KMS-11 (cell line): ENCODE data around the gene TAF3.

Experiments
- H2AFZ ChIP-seq: fragments of 200-600 bp; sonication (generic); 2 replicates; pipeline ENCODE4 v1.6.1; 2016; ENCODE audit warnings: antibody characterized with exemption, mixed run types, low read depth
- H3K27ac ChIP-seq: fragments of 200-600 bp; sonication (generic); 2 replicates; pipeline ENCODE4 v1.6.1; 2016; ENCODE audit warnings: mild to moderate bottlenecking, mixed run types
- H3K27me3 ChIP-seq: fragments of 200-600 bp; sonication (generic); 2 replicates; pipeline ENCODE4 v1.6.1; 2017; ENCODE audit warnings: mild to moderate bottlenecking, low read depth, mixed run types, moderate library complexity; ENCODE audit not compliant: insufficient read depth
- H3K36me3 ChIP-seq: fragments of 200-600 bp; sonication (generic); 2 replicates; pipeline ENCODE4 v1.6.1; 2017; ENCODE audit warnings: mild to moderate bottlenecking, mixed run types; ENCODE audit not compliant: insufficient read depth
- H3K4me1 ChIP-seq: fragments of 200-600 bp; sonication (generic); 2 replicates; pipeline ENCODE4 v1.6.1; 2016; ENCODE audit warnings: mild to moderate bottlenecking, low read depth, mixed run types; ENCODE audit not compliant: poor library complexity, severe bottlenecking
- H3K4me2 ChIP-seq: fragments of 200-600 bp; sonication (generic); 2 replicates; pipeline ENCODE4 v1.7.0; 2016; ENCODE audit warnings: mild to moderate bottlenecking, mixed run types
- H3K4me3 ChIP-seq: fragments of 200-600 bp; sonication (generic); IDR thresholded peaks from 2 replicates; pipeline ENCODE4 v1.6.1; 2017; ENCODE audit warnings: low read depth, low read length, mixed read lengths; ENCODE audit not compliant: insufficient read depth
- H3K79me2 ChIP-seq: fragments of 200-600 bp; sonication (generic); 2 replicates; pipeline ENCODE4 v1.6.1; 2016; ENCODE audit warnings: low read depth, mixed run types; ENCODE audit not compliant: insufficient read depth
- H3K9ac ChIP-seq: fragments of 200-600 bp; sonication (generic); 2 replicates; pipeline ENCODE4 v1.6.1; 2016; ENCODE audit warnings: mild to moderate bottlenecking, mixed run types
- H4K20me1 ChIP-seq: fragments of 200-600 bp; sonication (generic); 2 replicates; pipeline ENCODE4 v1.6.1; 2016; ENCODE audit warnings: mild to moderate bottlenecking, mixed run types; ENCODE audit not compliant: insufficient read depth
- TF ChIP-seq, protein P1 (sequence below): fragments of 200-600 bp; sonication (generic); conservative IDR thresholded peaks from 2 replicates; pipeline ENCODE4 v1.6.1; 2017; ENCODE audit warnings: low read depth, mild to moderate bottlenecking, antibody characterized with exemption, low read length, moderate library complexity, mixed read lengths

TAF3 gene

GRCh38 chr10:7950981-7951847 lies 132.9 kb downstream of the TAF3 start:
- TF ChIP-seq, protein P1, sequence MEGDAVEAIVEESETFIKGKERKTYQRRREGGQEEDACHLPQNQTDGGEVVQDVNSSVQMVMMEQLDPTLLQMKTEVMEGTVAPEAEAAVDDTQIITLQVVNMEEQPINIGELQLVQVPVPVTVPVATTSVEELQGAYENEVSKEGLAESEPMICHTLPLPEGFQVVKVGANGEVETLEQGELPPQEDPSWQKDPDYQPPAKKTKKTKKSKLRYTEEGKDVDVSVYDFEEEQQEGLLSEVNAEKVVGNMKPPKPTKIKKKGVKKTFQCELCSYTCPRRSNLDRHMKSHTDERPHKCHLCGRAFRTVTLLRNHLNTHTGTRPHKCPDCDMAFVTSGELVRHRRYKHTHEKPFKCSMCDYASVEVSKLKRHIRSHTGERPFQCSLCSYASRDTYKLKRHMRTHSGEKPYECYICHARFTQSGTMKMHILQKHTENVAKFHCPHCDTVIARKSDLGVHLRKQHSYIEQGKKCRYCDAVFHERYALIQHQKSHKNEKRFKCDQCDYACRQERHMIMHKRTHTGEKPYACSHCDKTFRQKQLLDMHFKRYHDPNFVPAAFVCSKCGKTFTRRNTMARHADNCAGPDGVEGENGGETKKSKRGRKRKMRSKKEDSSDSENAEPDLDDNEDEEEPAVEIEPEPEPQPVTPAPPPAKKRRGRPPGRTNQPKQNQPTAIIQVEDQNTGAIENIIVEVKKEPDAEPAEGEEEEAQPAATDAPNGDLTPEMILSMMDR, result no peak
- H3K27ac ChIP-seq, result no peak overlapping the region
- no peak overlapping the region for H3K4me2 ChIP-seq
- no peaks in the 10 kb centered on the region for H3K36me3 ChIP-seq
- no peak overlapping the region for H3K4me3 ChIP-seq
- peaks cover 3% of the 10 kb centered on the region for H3K4me1 ChIP-seq
- no peak overlapping the region for H3K9ac ChIP-seq
- H2AFZ ChIP-seq, result no peak overlapping the region
- H3K27me3 ChIP-seq, result no peaks in the 10 kb centered on the region
- H3K79me2 ChIP-seq, result no peaks in the 10 kb centered on the region
- no peaks in the 10 kb centered on the region for H4K20me1 ChIP-seq

GRCh38 chr10:7952266-7952665 lies 134.0 kb downstream of the TAF3 start:
- Histone ChIP-seq H3K4me1 (peaks cover 9% of the 10 kb centered on the region), H2AFZ (no peak overlapping the region), H3K27me3 (no peaks in the 10 kb centered on the region), H4K20me1 (no peaks in the 10 kb centered on the region), H3K4me3 (no peak overlapping the region), H3K36me3 (no peaks in the 10 kb centered on the region), H3K4me2 (no peak overlapping the region), H3K79me2 (no peaks in the 10 kb centered on the region), H3K27ac (no peak overlapping the region), H3K9ac (no peak overlapping the region)
- TF ChIP-seq, protein P1, result no peak

GRCh38 chr10:7953447-7953846 lies 135.1 kb downstream of the TAF3 start:
- TF ChIP-seq, protein P1, result no peak
- H3K27me3 ChIP-seq, result no peaks in the 10 kb centered on the region
- H3K36me3 ChIP-seq, result no peaks in the 10 kb centered on the region
- no peak overlapping the region for H3K4me3 ChIP-seq
- no peaks in the 10 kb centered on the region for H3K79me2 ChIP-seq
- H3K4me1 ChIP-seq, result peaks cover 9% of the 10 kb centered on the region
- no peak overlapping the region for H3K4me2 ChIP-seq
- no peaks in the 10 kb centered on the region for H4K20me1 ChIP-seq
- no peak overlapping the region for H3K27ac ChIP-seq
- no peak overlapping the region for H2AFZ ChIP-seq
- no peak overlapping the region for H3K9ac ChIP-seq

DNA sequence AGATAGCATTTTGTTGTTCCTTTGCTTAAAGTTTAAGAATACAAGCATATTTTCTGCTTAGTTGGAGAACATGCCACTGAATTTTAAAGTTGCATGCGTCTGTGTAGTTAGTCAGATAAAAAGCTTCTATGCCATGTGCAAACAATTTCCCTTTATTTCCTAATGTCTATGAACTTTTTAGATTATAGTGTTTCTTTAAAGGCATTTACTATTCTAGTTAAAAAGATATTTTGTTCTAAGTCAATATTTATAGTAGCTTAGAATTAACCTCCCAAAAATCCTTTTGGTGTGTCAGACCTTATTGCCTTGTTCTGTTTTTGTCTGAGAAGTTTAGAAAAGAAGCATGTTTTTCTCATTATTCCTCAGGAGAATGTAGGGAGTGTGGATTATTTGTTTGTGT lies 137.1 kb downstream of the TAF3 start:
- no peak overlapping the region for H3K4me2 ChIP-seq
- H3K9ac ChIP-seq, result no peak overlapping the region
- H3K79me2 ChIP-seq, result no peaks in the 10 kb centered on the region
- no peaks in the 10 kb centered on the region for H3K27me3 ChIP-seq
- TF ChIP-seq, protein P1, result no peak
- H3K4me1 ChIP-seq, result peaks cover 9% of the 10 kb centered on the region
- H4K20me1 ChIP-seq, result no peaks in the 10 kb centered on the region
- H3K36me3 ChIP-seq, result no peaks in the 10 kb centered on the region
- H3K27ac ChIP-seq, result no peak overlapping the region
- H2AFZ ChIP-seq, result no peak overlapping the region
- H3K4me3 ChIP-seq, result no peak overlapping the region
